GM23338 (cell line): ENCODE measurements around the gene MSGN1. TPM values are rescaled to one million over a fixed set of nuclear protein-coding genes. Genes with fewer than 3 reads are reported as not detected.

Source experiments
- ATAC-seq: fragments of 200-7000 bp; cut with Tn5 transposase; 3 replicates; pipeline ENCODE4 v1.9.1; 2020
- DNase-seq: peaks from one replicate; pipeline ENCODE4 v3.0.0-alpha.2; 2015; ENCODE audit warnings: low spot score
- H2AFZ ChIP-seq: fragments of 200-600 bp; sonication (generic); 2 replicates; pipeline ENCODE4 v1.8.0; 2016; ENCODE audit warnings: antibody characterized with exemption, mild to moderate bottlenecking, moderate library complexity
- H3F3A ChIP-seq: fragments of 200-600 bp; sonication (generic); replicated peaks from 2 replicates; pipeline ENCODE4 v1.8.0; 2017; ENCODE audit warnings: antibody characterized with exemption, mixed run types, low read depth
- H3K27ac ChIP-seq: fragments of 200-600 bp; sonication (generic); 2 replicates; pipeline ENCODE4 v1.6.1; 2016; ENCODE audit warnings: low read depth
- H3K27me3 ChIP-seq: fragments of 200-600 bp; sonication (generic); 2 replicates; pipeline ENCODE4 v1.8.0; 2016; ENCODE audit warnings: mild to moderate bottlenecking, mixed run types, moderate library complexity; ENCODE audit not compliant: insufficient read depth
- H3K36me3 ChIP-seq: fragments of 200-600 bp; sonication (generic); 2 replicates; pipeline ENCODE4 v1.8.0; 2016; ENCODE audit warnings: mild to moderate bottlenecking; ENCODE audit not compliant: insufficient read depth
- H3K4me1 ChIP-seq: fragments of 200-600 bp; sonication (generic); 2 replicates; pipeline ENCODE4 v1.8.0; 2016; ENCODE audit warnings: mild to moderate bottlenecking, moderate library complexity; ENCODE audit not compliant: insufficient read depth
- H3K4me2 ChIP-seq: fragments of 200-600 bp; sonication (generic); 2 replicates; pipeline ENCODE4 v1.7.1; 2017; ENCODE audit warnings: mixed run types
- H3K4me3 ChIP-seq: fragments of 200-600 bp; sonication (generic); 2 replicates; pipeline ENCODE4 v1.6.1; 2016; ENCODE audit warnings: mixed run types
- H3K79me2 ChIP-seq: fragments of 200-600 bp; sonication (generic); replicated peaks from 2 replicates; pipeline ENCODE4 v1.8.0; 2017; ENCODE audit warnings: mild to moderate bottlenecking; ENCODE audit not compliant: insufficient read depth
- H3K9me2 ChIP-seq: fragments of 200-600 bp; sonication (generic); 2 replicates; pipeline ENCODE4 v1.8.0; 2017; ENCODE audit not compliant: insufficient read depth
- H4K20me1 ChIP-seq: fragments of 200-600 bp; sonication (generic); replicated peaks from 2 replicates; pipeline ENCODE4 v1.8.0; 2017; ENCODE audit warnings: mild to moderate bottlenecking; ENCODE audit not compliant: insufficient read depth
- H3K27ac Mint-ChIP-seq: 2 replicates; pipeline ENCODE4 v1.8.0; 2020; ENCODE audit warnings: inconsistent platforms, mild to moderate bottlenecking, moderate library complexity, mixed read lengths
- H3K27me3 Mint-ChIP-seq: 3 replicates; pipeline ENCODE4 v1.8.0; 2022; ENCODE audit warnings: low read depth, mild to moderate bottlenecking, moderate library complexity, mixed read lengths, inconsistent platforms; ENCODE audit not compliant: insufficient read depth, poor library complexity
- H3K36me3 Mint-ChIP-seq: 3 replicates; pipeline ENCODE4 v1.8.0; 2021; ENCODE audit warnings: low read depth, mild to moderate bottlenecking, inconsistent platforms, moderate library complexity, mixed read lengths
- H3K4me1 Mint-ChIP-seq: 3 replicates; pipeline ENCODE4 v1.8.0; 2020; ENCODE audit warnings: mild to moderate bottlenecking, inconsistent platforms, mixed read lengths
- H3K4me3 Mint-ChIP-seq: 3 replicates; pipeline ENCODE4 v1.8.0; 2021; ENCODE audit warnings: moderate library complexity, mild to moderate bottlenecking, inconsistent platforms, mixed read lengths
- H3K9me3 Mint-ChIP-seq: 3 replicates; pipeline ENCODE4 v1.8.0; 2020; ENCODE audit warnings: moderate library complexity, mild to moderate bottlenecking, inconsistent platforms, mixed read lengths
- CREB1 ChIP-seq: fragments of 250-450 bp; sonication (Bioruptor Pico); IDR thresholded peaks from 2 replicates; pipeline ENCODE4 v1.5.0; 2020; ENCODE audit warnings: low read depth, mild to moderate bottlenecking, moderate library complexity
- CTCF ChIP-seq, 2 experiments: fragments of 200-600 bp in 1 of 2; sonication (generic) in 1 of 2; conservative IDR thresholded peaks; 2 replicates each; pipeline versions ENCODE4 v1.5.1 to v1.6.1; 2016 to 2017; ENCODE audit warnings: antibody characterized with exemption in 2 of 2, low read depth in 2 of 2, mild to moderate bottlenecking in 2 of 2, moderate library complexity in 1 of 2
- EZH2phosphoT487 ChIP-seq: fragments of 200-600 bp; sonication (generic); IDR thresholded peaks from one replicate; pipeline ENCODE4 v1.8.1; 2018; ENCODE audit warnings: antibody characterized with exemption; ENCODE audit not compliant: unreplicated experiment
- NANOG ChIP-seq: IDR thresholded peaks from 2 replicates; pipeline ENCODE4 v1.6.1; 2016; ENCODE audit warnings: antibody characterized with exemption, borderline replicate concordance
- POLR2AphosphoS5 ChIP-seq: IDR thresholded peaks from 2 replicates; pipeline ENCODE4 v1.6.1; 2016; ENCODE audit warnings: antibody characterized with exemption, low read depth
- REST ChIP-seq: IDR thresholded peaks from one replicate; pipeline ENCODE4 v1.6.1; 2018; ENCODE audit warnings: antibody characterized with exemption; ENCODE audit not compliant: unreplicated experiment
- STAT1 ChIP-seq: IDR thresholded peaks from one replicate; pipeline ENCODE4 v1.6.1; 2016; ENCODE audit warnings: antibody characterized with exemption; ENCODE audit not compliant: unreplicated experiment
- ZNF114 ChIP-seq: fragments of 250-450 bp; sonication (Bioruptor Pico); IDR thresholded peaks from 2 replicates; pipeline ENCODE4 v1.5.0; 2020; ENCODE audit warnings: mild to moderate bottlenecking, moderate library complexity
- ZNF462 ChIP-seq: fragments of 250-450 bp; sonication (Bioruptor Pico); IDR thresholded peaks from 2 replicates; pipeline ENCODE4 v1.5.0; 2020; ENCODE audit warnings: mild to moderate bottlenecking, moderate library complexity
- polyA plus RNA-seq: library from polyadenylated mRNA; unstranded; fragments of >200 nt; fragmentation: Nextera tagmentation; extraction: Ambion mirVana; gene quantifications from 2 replicates; pipeline ENCODE4 v1.2.1, GENCODE V29; 2016
- total RNA-seq: library from RNA; depleted of rRNA; stranded (reverse); fragments of >200 nt; shearing (Covaris generic); gene quantifications from 2 replicates; pipeline ENCODE4 v1.2.3, GENCODE V29; 2014

The MSGN1 gene
- total and polyA plus RNA-seq, 2 experiments from 2014 or later = not detected

GRCh38 chr2:17821080-17821479 is 4.8 kb downstream of the MSGN1 start:
- H2AFZ ChIP-seq = peak overlapping the region; percentile 63; the same call in 1 of the 2 replicates
- no peaks in the 10 kb centered on the region for H3F3A ChIP-seq
- no peak overlapping the region for H3K4me3 ChIP-seq
- H3K27ac Mint-ChIP-seq = no peak overlapping the region
- H3K4me1 ChIP-seq = no peaks in the 10 kb centered on the region
- peaks cover 6% of the 10 kb centered on the region for H3K27me3 Mint-ChIP-seq
- no peaks in the 10 kb centered on the region for H4K20me1 ChIP-seq
- H3K9me3 Mint-ChIP-seq = no peaks in the 10 kb centered on the region
- peaks cover 19% of the 10 kb centered on the region for H3K4me1 Mint-ChIP-seq
- TF ChIP-seq STAT1 (no peak), ZNF114 (CRISPR knock-in tag) (no peak), CTCF (conservative IDR thresholded peaks at IDR 0.05; ENCODE audit: low read depth in 2 of 2) (no peak), NANOG (no peak), ZNF462 (CRISPR knock-in tag) (no peak), EZH2phosphoT487 (no peak), CREB1 (CRISPR knock-in tag) (no peak), POLR2AphosphoS5 (no peak), REST (no peak)
- H3K4me2 ChIP-seq = no peak overlapping the region
- DNase-seq (no peak), ATAC-seq (no peak)
- no peaks in the 10 kb centered on the region for H3K79me2 ChIP-seq
- no peak overlapping the region for H3K4me3 Mint-ChIP-seq
- H3K27me3 ChIP-seq = no peaks in the 10 kb centered on the region
- no peaks in the 10 kb centered on the region for H3K36me3 ChIP-seq
- H3K9me2 ChIP-seq = no peaks in the 10 kb centered on the region
- H3K27ac ChIP-seq = no peak overlapping the region
- H3K36me3 Mint-ChIP-seq = no peaks in the 10 kb centered on the region
